NCI-H146 (cell line): Measurements from ENCODE around the gene ANO7.

Experiments
- DNase-seq: peaks from one replicate; lab custom pipeline; 2025; lab: John Stamatoyannopoulos, UW

Gene ANO7

DNA sequence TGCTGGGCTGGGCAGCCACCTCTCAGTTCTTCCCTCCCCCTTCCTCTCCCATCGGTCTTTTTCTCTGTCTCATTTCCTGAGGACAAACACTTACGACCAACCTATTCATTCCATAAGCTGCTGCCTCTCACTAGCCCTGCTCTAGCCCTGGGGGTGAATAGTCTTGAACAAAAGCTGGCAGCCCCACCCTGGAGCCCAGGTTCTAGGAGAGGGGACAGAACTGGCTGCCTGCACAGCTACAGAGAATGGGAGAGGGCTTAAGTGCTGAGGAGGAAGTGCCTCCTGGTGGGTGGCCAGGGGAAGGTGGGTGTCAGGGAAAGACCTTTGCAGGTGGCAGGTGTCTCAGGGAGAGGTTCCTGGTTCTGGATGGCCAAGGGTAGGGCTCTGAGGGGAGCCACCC lies 22.8 kb downstream of the ANO7 start:
- peak; percentile 70 for DNase-seq

DNA sequence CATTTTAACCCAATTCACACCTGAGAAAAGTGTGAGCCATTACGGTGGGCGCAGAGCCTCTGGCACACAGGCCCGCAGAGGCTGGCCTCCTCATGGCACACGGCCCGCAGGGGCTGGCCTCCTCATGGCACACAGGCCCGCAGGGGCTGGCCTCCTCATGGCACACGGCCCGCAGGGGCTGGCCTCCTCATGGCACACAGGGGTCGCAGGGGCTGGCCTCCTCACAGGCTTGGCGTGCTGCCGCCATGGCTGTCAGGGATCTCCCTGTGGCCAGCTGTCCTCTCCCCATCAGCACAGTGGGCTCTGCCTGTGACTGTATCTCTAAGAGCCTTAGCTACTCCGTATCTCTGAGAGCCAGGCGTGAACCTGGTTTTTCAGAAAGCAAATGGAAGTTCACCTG lies 24.6 kb downstream of the ANO7 start:
- DNase-seq = no peak

DNA sequence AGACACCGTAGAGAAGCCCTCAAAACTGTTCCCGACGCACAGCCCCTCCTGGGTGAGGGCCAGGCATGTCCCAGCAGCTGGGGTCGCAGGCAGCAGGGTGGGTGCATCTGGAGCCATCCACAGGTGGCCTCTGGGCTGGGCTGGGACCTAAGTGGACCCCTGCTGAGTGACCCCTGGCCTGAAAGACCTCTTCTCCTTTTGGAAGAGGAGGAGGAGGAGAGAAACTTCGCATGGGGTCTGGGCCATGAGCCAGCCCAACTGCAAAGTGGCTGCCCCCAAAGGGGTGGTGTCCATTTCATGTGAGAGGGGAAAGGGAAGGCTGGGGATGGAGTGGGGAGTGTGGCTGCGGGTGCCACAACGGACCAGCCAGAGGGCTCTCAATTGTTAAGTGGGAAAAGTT lies 25.1 kb downstream of the ANO7 start:
- DNase-seq = no peak

DNA sequence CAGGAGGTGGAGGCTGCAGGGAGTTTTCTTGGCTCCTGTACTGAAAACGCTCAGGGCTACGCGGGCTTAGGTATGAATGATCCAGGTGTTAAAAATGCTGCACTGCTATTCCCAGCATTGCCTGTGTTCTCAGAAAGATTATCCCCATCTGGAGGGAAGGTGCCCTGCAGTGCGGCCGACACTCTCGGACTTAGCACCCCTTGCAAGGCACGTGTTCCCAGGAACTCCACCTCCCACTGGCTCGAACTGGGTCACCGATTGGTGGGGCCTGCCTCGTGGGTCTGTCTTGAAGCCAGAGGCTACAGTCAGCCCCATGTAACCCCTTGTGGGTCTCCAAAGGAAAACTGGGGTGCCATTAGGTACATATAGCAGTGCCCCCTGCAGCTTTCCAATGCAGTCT lies 25.7 kb downstream of the ANO7 start:
- no peak for DNase-seq

DNA sequence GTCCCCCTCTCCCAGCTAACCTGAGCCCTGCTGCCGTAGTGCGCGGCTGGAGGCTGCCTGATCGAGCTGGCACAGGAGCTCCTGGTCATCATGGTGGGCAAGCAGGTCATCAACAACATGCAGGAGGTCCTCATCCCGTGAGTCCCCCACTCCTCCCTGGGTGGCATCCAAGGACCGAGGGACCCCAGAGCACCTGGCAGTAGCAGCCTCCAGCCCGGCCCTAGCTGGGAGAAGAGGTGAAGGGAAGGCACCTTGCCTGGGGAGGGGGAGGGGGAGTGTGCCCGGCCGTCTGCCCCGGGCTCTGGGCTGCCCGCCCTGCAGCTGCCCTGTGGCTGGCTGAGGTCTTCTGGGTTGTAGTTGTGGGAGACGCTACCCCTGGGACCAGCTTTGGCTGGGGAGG lies 26.3 kb downstream of the ANO7 start:
- no peak for DNase-seq

DNA sequence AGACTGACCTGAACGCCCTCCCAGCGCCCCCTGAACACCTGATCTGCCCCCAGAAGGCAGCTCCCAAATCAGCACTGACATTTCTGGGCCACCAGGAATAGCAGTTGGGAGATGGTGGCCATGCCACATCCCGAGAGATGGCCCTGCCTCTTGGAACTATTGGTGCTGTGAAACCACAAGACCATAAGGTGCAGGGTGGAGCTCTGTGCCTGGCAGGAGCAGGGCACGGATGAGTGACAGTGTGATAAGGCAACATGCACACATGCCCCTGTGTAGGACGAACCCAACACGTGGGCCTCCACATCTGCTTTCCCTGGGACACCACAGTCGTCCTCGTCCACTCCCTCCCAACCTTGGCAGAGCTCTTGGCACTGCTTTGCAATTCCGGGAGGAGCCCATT lies 26.9 kb downstream of the ANO7 start:
- no peak for DNase-seq

DNA sequence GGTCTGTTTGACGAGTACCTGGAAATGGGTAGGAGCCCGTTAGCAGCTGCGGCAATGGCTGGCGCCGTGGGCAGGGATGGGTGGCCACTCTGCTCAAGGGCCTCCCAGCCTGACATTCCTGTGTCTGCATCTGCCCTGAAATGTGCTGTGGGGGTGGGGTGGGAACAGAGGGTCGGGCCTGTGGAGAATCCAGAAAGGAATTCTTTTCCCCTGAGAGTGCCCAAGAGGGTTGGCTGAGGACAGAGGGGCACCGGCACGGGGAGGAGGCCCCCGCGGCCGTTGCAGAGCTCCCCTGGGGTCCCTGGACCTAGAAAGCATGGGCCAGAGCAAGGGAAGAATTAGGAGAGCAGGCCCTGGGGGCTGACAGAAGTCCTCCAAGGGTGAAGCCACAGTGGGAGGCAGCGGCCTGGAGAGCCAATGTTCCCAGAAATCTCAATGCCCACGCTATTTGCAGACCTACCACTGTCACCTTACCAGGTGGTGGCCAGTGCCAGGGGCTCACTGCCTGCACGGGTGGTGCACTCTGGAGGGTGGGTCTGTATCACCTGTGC lies 27.8 kb downstream of the ANO7 start:
- DNase-seq = no peak

DNA sequence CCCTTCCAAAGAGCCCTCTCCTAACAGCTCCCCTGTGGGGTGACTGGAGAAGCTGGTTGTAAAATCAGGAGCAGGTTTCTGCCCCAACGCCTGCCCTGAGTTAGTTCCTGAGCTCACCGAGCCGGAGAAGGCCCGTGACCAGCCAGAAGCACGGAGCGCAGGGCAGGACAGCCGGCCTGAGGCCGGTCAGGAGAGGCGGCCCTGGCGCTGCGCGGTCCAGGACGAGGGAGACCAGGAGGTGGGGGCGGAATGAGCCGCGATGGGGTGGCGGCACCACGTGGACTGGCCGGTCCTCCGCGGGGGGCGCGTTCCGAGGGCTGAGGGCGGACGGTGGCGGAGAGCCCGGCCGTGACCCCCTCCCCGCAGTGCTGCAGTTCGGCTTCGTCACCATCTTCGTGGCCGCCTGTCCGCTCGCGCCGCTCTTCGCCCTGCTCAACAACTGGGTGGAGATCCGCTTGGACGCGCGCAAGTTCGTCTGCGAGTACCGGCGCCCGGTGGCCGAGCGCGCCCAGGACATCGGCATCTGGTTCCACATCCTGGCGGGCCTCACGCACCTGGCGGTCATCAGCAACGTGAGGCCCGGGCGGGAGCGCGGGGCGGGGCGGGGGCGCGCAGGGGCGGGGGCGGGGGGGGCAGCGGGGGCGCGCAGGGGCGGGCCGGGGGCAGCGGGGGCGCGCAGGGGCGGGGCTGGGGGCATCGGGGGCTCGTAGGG lies 29.0 kb downstream of the ANO7 start:
- peak; percentile 81 for DNase-seq

DNA sequence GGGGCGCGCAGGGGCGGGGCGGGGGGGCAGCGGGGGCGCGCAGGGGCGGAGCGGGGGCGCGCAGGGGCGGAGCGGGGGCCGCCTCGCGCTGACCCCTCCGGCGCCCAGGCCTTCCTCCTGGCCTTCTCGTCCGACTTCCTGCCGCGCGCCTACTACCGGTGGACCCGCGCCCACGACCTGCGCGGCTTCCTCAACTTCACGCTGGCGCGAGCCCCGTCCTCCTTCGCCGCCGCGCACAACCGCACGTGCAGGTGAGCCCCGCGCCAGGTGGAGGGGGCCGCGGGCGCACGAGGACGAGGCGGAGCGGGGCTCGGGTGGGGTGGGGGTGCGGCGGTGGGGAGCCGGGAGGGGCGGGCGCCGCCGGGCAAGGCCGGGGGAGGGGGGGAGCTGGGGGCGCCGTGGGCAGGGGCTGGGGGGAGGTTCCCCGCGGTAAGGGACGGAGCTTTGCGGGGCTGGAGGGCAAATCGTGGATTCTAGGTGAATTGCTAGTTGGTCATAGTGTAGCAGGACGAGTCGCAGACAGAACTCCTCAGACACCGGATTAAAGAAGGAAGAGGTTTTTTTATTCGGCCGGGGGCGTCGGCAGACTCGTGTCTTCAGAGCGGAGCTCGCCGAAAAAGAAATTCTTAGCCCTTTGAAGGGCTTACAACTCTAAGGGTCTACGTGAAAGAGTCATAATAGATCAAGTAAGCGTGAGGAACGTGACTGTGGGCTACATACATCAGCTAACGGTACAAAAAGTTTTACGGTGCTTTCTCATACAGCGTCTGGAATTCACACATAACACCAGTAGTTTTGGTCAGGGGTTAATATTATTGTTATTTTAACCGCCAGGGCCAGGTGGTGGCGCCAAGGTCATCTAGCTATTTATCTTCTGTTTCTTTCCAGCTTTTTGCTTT lies 29.9 kb downstream of the ANO7 start:
- DNase-seq = peak; percentile 51

DNA sequence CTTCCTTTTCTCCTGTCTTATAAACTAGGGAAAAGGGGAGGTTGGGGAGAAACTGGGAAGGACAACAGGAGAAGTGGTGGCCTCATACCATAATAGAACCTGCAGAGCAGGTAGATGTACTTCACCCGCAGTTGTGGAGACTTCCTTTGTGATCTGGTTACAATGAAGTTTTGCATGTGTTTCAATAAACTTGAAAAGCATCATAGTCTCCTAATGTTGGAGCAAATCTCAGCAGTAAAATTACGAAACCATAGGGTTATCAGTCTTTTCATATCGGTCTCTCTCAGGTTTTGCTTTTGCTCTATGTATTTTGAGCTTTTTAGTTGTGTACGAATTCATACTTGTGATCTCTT lies 30.5 kb downstream of the ANO7 start:
- DNase-seq = no peak

DNA sequence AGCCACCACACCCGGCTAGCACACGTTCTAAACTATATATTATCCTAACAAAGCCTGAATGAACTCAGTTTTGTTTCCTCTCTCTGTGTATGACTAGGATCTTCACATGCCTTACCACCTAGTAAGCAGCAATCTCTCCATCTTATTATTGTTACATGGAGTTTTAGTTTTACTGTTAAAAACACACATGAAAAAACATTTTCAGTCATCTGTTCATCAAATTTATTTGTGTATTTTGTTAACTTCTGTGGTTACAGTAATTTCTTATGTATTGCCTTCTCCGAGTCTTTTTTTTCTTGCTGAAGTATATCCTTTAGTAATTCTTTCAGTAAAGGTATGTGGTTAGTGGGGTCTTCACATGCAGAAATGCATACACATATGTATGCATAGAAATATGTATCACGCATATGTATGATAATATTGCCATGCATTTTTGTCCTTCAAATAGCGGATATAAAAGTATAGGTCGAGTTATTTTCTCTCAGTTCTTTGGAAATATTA lies 31.4 kb downstream of the ANO7 start:
- DNase-seq = no peak

DNA sequence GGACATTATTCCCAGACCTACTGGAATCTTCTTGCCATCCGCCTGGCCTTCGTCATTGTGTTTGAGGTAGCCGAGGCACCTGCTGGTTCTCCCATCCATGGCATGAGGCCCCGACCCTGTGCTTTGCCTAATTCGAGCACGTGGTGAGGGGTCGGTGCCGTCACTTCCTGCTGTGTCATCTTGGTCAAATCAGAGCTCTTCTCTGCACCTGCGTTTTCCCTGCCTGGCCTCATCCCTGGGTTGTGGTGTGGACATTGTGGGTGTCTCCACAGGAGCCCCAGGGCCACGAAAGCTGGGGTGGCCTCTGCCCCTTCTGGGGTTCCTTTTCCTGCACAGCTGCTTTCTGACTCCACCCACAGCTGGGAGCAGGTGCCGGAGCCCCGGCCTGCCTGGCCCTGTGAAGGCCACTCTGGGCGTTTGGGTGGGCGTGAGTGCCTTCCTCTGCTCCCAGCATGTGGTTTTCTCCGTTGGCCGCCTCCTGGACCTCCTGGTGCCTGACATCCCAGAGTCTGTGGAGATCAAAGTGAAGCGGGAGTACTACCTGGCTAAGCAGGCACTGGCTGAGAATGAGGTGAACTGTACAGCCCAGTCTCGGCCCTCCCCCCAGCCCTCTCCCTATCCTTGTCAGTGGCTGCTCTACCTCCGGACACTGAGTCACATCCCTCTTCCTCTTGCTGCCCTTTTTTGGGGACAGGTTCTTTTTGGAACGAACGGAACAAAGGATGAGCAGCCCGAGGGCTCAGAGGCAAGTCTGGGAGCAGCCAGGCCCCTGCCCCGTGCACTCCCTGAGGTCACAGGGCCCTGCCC lies 34.9 kb downstream of the ANO7 start:
- no peak for DNase-seq

DNA sequence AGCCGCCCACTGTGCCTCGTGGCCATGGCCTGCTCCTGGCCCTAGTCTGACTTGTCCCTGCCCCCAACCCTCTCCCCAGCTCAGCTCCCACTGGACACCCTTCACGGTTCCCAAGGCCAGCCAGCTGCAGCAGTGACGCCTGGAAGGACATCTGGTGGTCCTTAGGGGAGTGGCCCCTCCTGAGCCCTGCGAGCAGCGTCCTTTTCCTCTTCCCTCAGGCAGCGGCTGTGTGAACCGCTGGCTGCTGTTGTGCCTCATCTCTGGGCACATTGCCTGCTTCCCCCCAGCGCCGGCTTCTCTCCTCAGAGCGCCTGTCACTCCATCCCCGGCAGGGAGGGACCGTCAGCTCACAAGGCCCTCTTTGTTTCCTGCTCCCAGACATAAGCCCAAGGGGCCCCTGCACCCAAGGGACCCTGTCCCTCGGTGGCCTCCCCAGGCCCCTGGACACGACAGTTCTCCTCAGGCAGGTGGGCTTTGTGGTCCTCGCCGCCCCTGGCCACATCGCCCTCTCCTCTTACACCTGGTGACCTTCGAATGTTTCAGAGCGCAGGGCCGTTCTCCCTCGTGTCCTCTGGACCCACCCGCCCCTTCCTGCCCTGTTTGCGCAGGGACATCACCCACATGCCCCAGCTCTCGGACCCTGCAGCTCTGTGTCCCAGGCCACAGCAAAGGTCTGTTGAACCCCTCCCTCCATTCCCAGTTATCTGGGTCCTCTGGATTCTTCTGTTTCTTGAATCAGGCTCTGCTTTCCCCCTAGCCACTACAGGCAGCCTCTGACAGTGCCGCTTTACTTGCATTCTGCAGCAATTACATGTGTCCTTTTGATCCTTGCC lies 35.8 kb downstream of the ANO7 start:
- DNase-seq = no peak

DNA sequence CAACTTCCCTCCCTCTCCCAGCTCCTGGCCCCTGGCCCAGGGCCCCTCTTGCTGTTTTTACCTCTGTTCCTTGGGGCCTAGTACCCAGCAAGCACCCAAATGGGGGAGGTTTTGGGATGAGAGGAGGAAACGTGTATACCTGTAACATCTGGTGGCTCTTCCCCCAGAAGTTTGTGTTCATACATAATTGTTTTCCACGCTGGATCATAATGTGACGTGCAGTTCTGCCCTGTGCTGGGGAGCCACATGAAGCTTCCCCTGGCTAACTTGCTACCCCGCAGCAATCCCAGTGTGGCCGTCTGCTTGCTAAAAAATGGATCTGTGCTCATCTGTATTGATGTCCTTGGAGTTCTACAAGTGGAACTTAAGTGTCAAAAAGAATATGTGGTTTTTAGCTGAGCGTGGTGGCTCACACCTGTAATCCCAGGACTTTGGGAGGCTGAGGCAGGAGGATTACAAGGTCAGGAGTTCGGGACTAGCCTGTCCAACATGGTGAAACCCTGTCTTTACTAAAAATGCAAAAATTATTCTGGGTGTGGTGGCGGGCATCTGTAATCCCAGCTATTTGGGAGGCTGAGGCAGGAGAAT lies 36.5 kb downstream of the ANO7 start:
- DNase-seq = no peak

DNA sequence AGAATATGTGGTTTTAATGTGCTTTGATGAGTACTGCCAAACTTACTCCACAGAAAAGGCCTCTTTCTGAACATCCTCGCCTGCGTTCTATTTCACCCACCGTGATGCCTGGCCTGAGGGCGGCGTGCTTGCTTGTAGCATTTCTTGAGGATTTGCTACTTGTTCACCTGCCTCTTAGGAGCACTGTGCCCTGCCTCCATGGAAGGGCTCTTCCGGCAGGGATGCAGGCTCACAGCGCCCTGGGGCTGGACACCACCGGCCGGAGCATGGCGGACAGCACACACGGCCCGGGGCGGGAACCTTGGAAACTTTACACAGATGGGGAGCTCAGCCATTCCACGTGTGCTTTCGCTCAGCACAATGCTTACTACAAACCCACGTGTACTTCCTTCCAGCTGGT lies 37.1 kb downstream of the ANO7 start:
- no peak for DNase-seq

DNA sequence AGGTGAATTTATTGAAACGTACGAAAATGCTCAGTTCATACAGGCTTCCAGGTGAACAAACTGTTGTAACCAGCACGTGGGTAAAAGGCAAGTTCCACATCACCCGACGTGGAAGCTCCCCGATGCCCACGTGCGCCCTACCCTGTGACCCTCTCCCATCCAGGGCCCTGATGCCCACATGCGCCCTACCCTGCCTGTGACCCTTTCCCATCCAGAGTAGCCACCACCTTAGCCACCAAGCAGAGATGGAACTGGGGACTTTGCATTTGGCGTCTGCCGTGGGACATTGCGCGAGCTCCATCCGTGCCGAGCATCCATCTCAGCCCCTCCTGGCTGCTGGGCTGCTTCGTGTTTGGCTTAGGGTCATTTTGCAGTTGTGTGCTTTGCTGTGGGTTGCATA lies 37.5 kb downstream of the ANO7 start:
- DNase-seq = no peak

DNA sequence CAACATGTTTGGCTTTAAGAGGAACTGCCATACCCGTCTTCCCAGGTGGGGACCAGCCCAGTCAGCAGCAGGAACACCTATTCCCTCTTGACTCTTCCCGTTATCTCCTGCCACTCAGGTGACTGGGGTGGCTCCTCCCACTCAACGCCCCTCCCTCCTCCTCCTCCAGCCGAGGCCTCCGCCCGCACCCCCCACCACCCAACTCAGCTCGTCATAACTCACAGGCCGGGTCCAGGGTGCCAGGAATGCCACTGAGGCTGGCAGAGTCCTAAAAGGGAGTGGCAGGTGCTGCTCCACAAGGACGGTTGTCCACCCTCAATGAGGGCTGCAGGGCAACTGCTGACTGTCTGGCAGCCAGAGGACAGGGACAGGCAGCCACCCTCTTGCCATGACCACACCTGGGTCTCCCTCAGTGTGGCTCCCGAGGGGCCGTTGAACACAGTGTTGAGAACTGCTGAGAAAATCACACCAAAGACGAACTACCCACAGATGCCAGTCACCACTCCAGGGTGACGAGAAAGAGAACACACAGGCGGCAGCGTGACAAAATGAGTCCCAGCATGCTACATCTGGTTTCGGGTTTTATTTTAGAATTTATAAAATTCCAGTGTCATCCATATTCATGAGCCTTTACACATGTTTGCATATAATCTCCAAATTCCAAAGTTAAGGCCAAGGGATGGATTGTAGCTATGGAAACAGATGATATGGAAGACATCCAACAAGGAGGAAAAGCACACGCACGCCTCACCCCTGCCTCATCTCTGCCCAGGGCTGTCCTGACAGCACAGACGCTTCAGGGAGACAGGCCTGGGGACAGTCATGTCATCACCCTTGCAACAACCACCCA lies 38.5 kb downstream of the ANO7 start:
- DNase-seq = no peak

DNA sequence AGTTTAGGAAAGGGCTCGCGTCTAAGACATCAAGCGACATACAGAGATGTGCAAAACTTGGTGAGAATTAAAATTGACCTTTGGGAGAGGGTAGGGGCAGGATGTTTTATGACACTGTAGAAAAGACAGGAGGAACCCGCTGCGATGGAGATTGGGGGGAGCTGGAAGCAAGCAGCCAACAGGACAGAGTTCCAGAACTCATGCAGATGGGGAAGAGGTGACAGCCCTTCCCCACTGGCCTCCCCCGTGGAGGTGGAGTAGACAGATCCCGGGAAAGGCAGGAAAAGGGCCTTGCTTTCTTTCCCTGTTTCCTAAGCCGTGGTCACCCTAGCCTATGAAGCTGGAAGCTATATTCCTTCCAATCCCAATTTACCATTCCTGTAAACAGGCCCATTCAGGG lies 39.1 kb downstream of the ANO7 start:
- no peak for DNase-seq

DNA sequence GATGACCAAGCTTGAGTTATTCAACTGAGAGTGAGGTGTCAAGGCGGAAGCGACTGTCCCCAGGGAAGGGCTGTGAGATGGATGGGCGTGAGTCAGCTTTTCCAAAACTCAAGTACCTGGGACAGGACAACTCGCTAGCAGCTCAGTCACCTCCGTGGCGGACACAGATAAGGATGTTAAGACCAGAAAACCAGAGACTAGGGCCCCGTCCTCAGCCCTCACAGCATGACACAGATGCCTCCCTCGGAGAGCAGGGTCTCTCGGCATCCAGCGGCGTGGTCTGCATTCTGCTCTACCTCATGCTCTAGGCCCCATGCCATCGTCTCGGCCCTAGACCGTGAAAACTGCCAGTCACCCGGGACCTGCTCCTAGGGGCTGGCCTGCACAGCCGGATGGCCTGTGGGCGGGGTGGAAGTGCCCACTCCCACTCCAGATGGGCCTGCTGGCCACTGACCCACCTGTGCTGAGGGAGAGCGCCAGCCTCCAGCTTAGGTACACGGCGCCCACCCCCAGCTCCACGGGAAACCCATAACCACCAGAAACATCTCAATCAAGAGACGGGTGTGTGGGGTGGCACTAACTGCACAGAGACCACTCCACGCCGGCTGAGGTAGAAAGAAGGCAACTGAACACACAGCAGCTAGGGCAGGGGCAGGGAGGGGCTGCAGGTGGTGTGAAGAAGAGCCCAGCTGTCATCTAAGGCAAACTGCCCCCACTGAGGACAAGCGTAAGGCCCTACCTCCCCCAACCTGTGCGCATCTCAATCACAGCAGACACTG lies 39.8 kb downstream of the ANO7 start:
- no peak for DNase-seq
